ENCODE measurements around the gene PLLP. TPM values are rescaled to one million over a fixed set of nuclear protein-coding genes. Genes with fewer than 3 reads are reported as not detected.

The PLLP gene
- total RNA-seq, 1 donor from 2014 or later: 4.9 TPM

- Mint-ChIP-seq H3K4me1 (ENCODE audit: unreplicated experiment) (no peaks in the 10 kb centered on the region), H3K36me3 (no peaks in the 10 kb centered on the region)
These were observed 22.3 kb upstream of the PLLP start for GRCh38 chr16:57306676-57307341.

GRCh38 chr16:57305159-57305811, 20.8 kb upstream of the PLLP start:
- TF ChIP-seq CTCF (conservative IDR thresholded peaks at IDR 0.05): no peak
- Mint-ChIP-seq H3K9me3 (no peaks in the 10 kb centered on the region), H3K27me3 (peaks cover 7% of the 10 kb centered on the region), H3K27ac (peak overlapping the region; percentile 72), H3K4me1 (ENCODE audit: unreplicated experiment) (no peaks in the 10 kb centered on the region), H3K36me3 (no peaks in the 10 kb centered on the region), H3K4me3 (no peak overlapping the region)
- DNase-seq (ENCODE audit: extremely low spot score, unreplicated experiment): no peak

More at GRCh38 chr16:57306676-57307341, 22.3 kb upstream of the PLLP start:
- no peak for DNase-seq (ENCODE audit: extremely low spot score, unreplicated experiment)
- TF ChIP-seq CTCF (conservative IDR thresholded peaks at IDR 0.05): no peak
- Mint-ChIP-seq H3K9me3 (no peaks in the 10 kb centered on the region), H3K27ac (no peak overlapping the region), H3K4me3 (no peak overlapping the region), H3K27me3 (peaks cover 7% of the 10 kb centered on the region)

- Mint-ChIP-seq H3K4me1 (ENCODE audit: unreplicated experiment) (no peaks in the 10 kb centered on the region), H3K4me3 (no peak overlapping the region), H3K9me3 (no peaks in the 10 kb centered on the region), H3K27ac (peak overlapping the region; percentile 70), H3K27me3 (peaks cover 7% of the 10 kb centered on the region), H3K36me3 (no peaks in the 10 kb centered on the region)
- DNase-seq (ENCODE audit: extremely low spot score, unreplicated experiment): no peak
- no peak for TF ChIP-seq CTCF (conservative IDR thresholded peaks at IDR 0.05)
These were observed 19.9 kb upstream of the PLLP start for GRCh38 chr16:57304169-57305061.

- Mint-ChIP-seq H3K4me1 (ENCODE audit: unreplicated experiment) (no peaks in the 10 kb centered on the region), H3K27me3 (peaks cover 7% of the 10 kb centered on the region), H3K4me3 (no peak overlapping the region), H3K27ac (peak overlapping the region; percentile 70), H3K9me3 (no peaks in the 10 kb centered on the region), H3K36me3 (no peaks in the 10 kb centered on the region)
- no peak for TF ChIP-seq CTCF (conservative IDR thresholded peaks at IDR 0.05)
- DNase-seq (ENCODE audit: extremely low spot score, unreplicated experiment): no peak
These were observed 19.4 kb upstream of the PLLP start for GRCh38 chr16:57303910-57304168.

GRCh38 chr16:57303021-57303909, 18.8 kb upstream of the PLLP start:
- TF ChIP-seq CTCF (conservative IDR thresholded peaks at IDR 0.05): no peak
- no peaks in the 10 kb centered on the region for H3K36me3 Mint-ChIP-seq
- peaks cover 7% of the 10 kb centered on the region for H3K27me3 Mint-ChIP-seq
- no peaks in the 10 kb centered on the region for H3K9me3 Mint-ChIP-seq
- peak overlapping the region; percentile 70 for H3K27ac Mint-ChIP-seq
- no peaks in the 10 kb centered on the region for H3K4me1 Mint-ChIP-seq (ENCODE audit: unreplicated experiment)
- no peak for DNase-seq (ENCODE audit: extremely low spot score, unreplicated experiment)
- no peak overlapping the region for H3K4me3 Mint-ChIP-seq

Measured in type B pancreatic cell (in vitro differentiated cells).